DND-41 (cell line): ENCODE data around the gene CLEC3B.

Experiments used
- ATAC-seq: fragments of 200-7000 bp; cut with Tn5 transposase; 3 replicates; pipeline ENCODE4 v1.9.1; 2021; ENCODE audit warnings: low read depth; ENCODE audit not compliant: insufficient read depth
- DNase-seq: peaks from one replicate; pipeline ENCODE4 v3.0.0-alpha.2; 2020
- H2AFZ ChIP-seq: 2 replicates; pipeline ENCODE4 v1.6.0; 2012; ENCODE audit warnings: low read depth, low read length
- H3K27ac ChIP-seq: 2 replicates; pipeline ENCODE4 v1.5.1; 2012; ENCODE audit warnings: low read length, inconsistent platforms
- H3K27me3 ChIP-seq: fragments of 200-600 bp; sonication (generic); 2 replicates; pipeline ENCODE4 v1.6.0; 2012; ENCODE audit warnings: low read length, mild to moderate bottlenecking, inconsistent platforms; ENCODE audit not compliant: insufficient read depth, poor library complexity
- H3K36me3 ChIP-seq: 2 replicates; pipeline ENCODE4 v1.5.1; 2012; ENCODE audit warnings: low read length, inconsistent platforms; ENCODE audit not compliant: insufficient read depth
- H3K4me1 ChIP-seq: 2 replicates; pipeline ENCODE4 v1.5.1; 2012; ENCODE audit warnings: mild to moderate bottlenecking, low read length; ENCODE audit not compliant: insufficient read depth
- H3K4me2 ChIP-seq: 2 replicates; pipeline ENCODE4 v1.6.0; 2012; ENCODE audit warnings: mild to moderate bottlenecking, moderate library complexity, low read length, inconsistent platforms; ENCODE audit not compliant: insufficient read depth
- H3K4me3 ChIP-seq, 2 experiments: fragments of 200-600 bp in 1 of 2; shearing (Covaris generic) in 1 of 2; 2 replicates each; pipeline ENCODE4 v1.5.1; 2012 to 2016; ENCODE audit warnings: inconsistent platforms in 2 of 2, low read length in 2 of 2, mild to moderate bottlenecking in 2 of 2, low read depth in 1 of 2, moderate library complexity in 1 of 2
- H3K79me2 ChIP-seq: 2 replicates; pipeline ENCODE4 v1.6.0; 2012; ENCODE audit warnings: low read length, inconsistent platforms; ENCODE audit not compliant: insufficient read depth
- H3K9ac ChIP-seq: 2 replicates; pipeline ENCODE4 v1.6.0; 2012; ENCODE audit warnings: low read depth, mild to moderate bottlenecking, inconsistent platforms, low read length, moderate library complexity
- H3K9me3 ChIP-seq: 2 replicates; pipeline ENCODE4 v1.5.1; 2012; ENCODE audit warnings: low read length, moderate library complexity, mild to moderate bottlenecking, inconsistent platforms; ENCODE audit not compliant: insufficient read depth, severe bottlenecking
- H4K20me1 ChIP-seq: 2 replicates; pipeline ENCODE4 v1.6.0; 2012; ENCODE audit warnings: low read length; ENCODE audit not compliant: insufficient read depth
- EZH2 ChIP-seq: IDR thresholded peaks from 3 replicates; pipeline ENCODE4 v1.6.1; 2012; ENCODE audit warnings: borderline replicate concordance, low read depth, mild to moderate bottlenecking, moderate library complexity, low read length, inconsistent platforms; ENCODE audit not compliant: severe bottlenecking
- TF ChIP-seq, protein P1 (sequence below): IDR thresholded peaks from 2 replicates; pipeline ENCODE4 v1.5.1; 2012; ENCODE audit warnings: borderline replicate concordance, low read length, moderate library complexity, mild to moderate bottlenecking; ENCODE audit not compliant: poor library complexity, severe bottlenecking; ENCODE audit errors: extremely low read depth

The CLEC3B gene

DNA sequence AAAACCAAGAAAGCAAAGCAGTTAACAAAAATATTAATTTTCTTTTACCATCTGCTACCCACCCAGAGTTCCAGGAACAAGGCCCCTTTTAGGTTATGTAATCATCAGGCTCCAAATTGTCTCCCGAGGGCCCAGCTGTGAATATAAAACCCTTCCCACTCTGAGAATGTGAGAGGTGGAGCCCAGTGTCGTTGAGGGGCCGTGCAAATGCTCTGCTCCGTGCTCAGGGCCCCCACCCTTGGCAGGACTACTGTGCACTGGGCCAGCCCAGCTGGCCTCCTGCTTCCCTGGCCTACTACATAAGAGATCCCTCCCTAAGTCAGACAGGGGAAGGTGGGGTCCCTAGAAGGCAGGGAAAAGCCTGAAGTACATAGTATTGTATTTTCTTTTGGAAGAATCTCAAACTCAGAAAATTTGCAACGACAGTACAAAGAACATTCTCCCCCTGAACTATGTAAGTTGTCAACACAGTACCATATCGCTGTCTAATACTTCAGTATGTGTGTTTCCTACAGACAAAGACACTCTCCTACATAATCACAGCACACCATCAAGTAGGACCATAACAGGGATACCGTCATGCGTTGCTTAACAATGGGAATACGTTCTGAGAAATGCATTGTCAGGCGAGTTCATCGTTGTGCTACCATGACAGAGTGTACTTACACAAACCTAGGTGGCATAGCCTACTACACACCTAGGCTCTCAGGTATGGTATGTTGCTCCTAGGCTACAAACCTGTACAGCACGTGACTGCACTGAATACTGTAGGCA lies 4.4 kb upstream of the CLEC3B start:
- H2AFZ ChIP-seq: no peak overlapping the region
- H4K20me1 ChIP-seq: no peaks in the 10 kb centered on the region
- H3K27ac ChIP-seq: no peak overlapping the region
- no peak overlapping the region for H3K4me2 ChIP-seq
- no peak overlapping the region for H3K4me3 ChIP-seq
- H3K4me1 ChIP-seq: no peaks in the 10 kb centered on the region
- no peaks in the 10 kb centered on the region for H3K9me3 ChIP-seq
- H3K9ac ChIP-seq: no peak overlapping the region
- no peak for DNase-seq
- no peaks in the 10 kb centered on the region for H3K36me3 ChIP-seq
- no peak for ATAC-seq
- H3K79me2 ChIP-seq: no peaks in the 10 kb centered on the region
- no peaks in the 10 kb centered on the region for H3K27me3 ChIP-seq
- TF ChIP-seq EZH2: no peak
- TF ChIP-seq, protein P1, sequence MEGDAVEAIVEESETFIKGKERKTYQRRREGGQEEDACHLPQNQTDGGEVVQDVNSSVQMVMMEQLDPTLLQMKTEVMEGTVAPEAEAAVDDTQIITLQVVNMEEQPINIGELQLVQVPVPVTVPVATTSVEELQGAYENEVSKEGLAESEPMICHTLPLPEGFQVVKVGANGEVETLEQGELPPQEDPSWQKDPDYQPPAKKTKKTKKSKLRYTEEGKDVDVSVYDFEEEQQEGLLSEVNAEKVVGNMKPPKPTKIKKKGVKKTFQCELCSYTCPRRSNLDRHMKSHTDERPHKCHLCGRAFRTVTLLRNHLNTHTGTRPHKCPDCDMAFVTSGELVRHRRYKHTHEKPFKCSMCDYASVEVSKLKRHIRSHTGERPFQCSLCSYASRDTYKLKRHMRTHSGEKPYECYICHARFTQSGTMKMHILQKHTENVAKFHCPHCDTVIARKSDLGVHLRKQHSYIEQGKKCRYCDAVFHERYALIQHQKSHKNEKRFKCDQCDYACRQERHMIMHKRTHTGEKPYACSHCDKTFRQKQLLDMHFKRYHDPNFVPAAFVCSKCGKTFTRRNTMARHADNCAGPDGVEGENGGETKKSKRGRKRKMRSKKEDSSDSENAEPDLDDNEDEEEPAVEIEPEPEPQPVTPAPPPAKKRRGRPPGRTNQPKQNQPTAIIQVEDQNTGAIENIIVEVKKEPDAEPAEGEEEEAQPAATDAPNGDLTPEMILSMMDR: no peak

DNA sequence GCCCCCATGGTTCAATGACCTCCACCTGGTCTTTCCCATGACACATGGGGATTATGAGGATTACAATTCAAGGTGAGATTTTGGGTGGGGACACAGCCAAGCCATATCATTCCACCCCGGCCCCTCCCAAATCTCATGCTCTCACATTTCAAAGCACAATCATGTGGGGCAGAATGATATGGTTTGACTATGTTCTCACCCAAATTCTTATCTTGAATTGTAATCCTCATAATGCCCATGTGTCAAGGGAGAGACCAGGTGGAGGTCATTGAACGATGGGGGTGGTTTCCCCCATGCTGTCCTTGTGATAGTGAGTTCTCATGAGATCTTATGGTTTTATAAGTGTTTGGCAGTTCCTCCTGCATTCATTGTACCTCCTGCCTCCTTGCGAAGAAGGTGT lies 2.4 kb upstream of the CLEC3B start:
- DNase-seq (no peak), ATAC-seq (no peak)
- TF ChIP-seq, protein P1: no peak
- no peak for TF ChIP-seq EZH2
- H3K27ac ChIP-seq: no peak overlapping the region
- H3K9me3 ChIP-seq: no peaks in the 10 kb centered on the region
- no peaks in the 10 kb centered on the region for H4K20me1 ChIP-seq
- H2AFZ ChIP-seq: no peak overlapping the region
- H3K4me1 ChIP-seq: no peaks in the 10 kb centered on the region
- no peaks in the 10 kb centered on the region for H3K27me3 ChIP-seq
- H3K4me2 ChIP-seq: no peak overlapping the region
- no peak overlapping the region for H3K4me3 ChIP-seq
- no peaks in the 10 kb centered on the region for H3K36me3 ChIP-seq
- no peaks in the 10 kb centered on the region for H3K79me2 ChIP-seq
- no peak overlapping the region for H3K9ac ChIP-seq

DNA sequence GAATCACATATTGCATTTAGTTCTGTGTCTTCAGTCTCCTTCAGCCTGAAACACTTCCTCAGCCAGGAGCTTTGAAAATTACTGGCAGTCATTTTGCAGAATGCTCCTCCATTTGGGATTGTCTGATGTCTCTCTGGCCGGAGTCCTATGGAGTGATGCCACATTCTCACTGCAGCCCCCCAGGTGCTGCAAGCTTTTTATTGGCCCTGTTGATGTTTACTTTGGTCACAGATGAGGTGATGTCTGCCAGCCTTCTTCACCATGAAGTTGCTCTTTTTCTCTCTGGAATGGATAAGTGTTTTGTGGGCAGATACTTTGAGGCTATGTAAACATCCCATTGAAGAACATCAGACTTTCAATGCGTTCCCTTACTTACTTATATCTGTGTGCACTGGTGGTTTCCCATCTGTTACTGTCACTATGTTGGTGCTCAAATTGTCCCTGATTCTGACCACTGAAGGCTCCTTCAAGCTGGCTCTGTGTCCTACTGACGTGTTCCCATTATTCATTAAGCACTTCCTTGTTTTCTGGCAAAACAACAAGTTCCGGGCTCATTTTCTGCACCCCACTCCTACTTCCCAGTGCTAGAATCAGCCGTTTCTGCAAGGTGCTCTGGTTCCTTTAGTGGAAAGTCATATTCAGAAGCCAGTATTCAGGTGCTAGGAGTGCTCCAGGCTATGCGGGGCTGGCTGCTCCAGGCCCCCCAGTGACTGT lies 1.4 kb upstream of the CLEC3B start:
- Histone ChIP-seq H3K4me2 (no peak overlapping the region), H3K36me3 (no peaks in the 10 kb centered on the region), H2AFZ (no peak overlapping the region), H4K20me1 (no peaks in the 10 kb centered on the region), H3K79me2 (no peaks in the 10 kb centered on the region), H3K9ac (no peak overlapping the region), H3K4me1 (no peaks in the 10 kb centered on the region), H3K4me3 (no peak overlapping the region), H3K27me3 (no peaks in the 10 kb centered on the region), H3K9me3 (no peaks in the 10 kb centered on the region), H3K27ac (no peak overlapping the region)
- ATAC-seq (no peak), DNase-seq (no peak)
- TF ChIP-seq EZH2: no peak
- TF ChIP-seq, protein P1: no peak
